Measurements from ENCODE around the gene PI16. TPM values are rescaled to one million over a fixed set of nuclear protein-coding genes. Genes with fewer than 3 reads are reported as not detected.
"Not testable (repeated sequence)": the region's sequence is repeated elsewhere in the genome, so short reads cannot be mapped to it uniquely, and the experiment has no call there.

Gene PI16
- total and polyA plus RNA-seq, 4 donors, result 0.12 to 0.25 (median 0.24) TPM; not detected in 1

- no peaks in the 10 kb centered on the region for H3K36me3 ChIP-seq (ENCODE audit: control insufficient read depth in 4 of 4, insufficient read depth in 3 of 4, low read depth in 1 of 4, low read length in 3 of 4)
- no peak overlapping the region for H3K27ac ChIP-seq (ENCODE audit: low read depth in 1 of 2, low read length in 2 of 2)
- no peaks in the 10 kb centered on the region for H3K9me3 ChIP-seq (ENCODE audit: control insufficient read depth in 4 of 4, low read length in 3 of 4)
- no peak overlapping the region for H3K9ac ChIP-seq (ENCODE audit: low read depth in 1 of 2, low read length in 2 of 2)
- TF ChIP-seq YY1 (IDR thresholded peaks at IDR 0.05) (no peak), HNF4G (IDR thresholded peaks at IDR 0.05) (no peak), EGR1 (IDR thresholded peaks at IDR 0.05; ENCODE audit: low read depth in 2 of 2) (no peak), GABPA (IDR thresholded peaks at IDR 0.05 in 1 of 2, conservative IDR thresholded peaks at IDR 0.05 in 1 of 2) (no peak), FOXA1 (IDR thresholded peaks at IDR 0.05) (no peak), FOXA2 (IDR thresholded peaks at IDR 0.05) (no peak)
- TF ChIP-seq, protein P1, sequence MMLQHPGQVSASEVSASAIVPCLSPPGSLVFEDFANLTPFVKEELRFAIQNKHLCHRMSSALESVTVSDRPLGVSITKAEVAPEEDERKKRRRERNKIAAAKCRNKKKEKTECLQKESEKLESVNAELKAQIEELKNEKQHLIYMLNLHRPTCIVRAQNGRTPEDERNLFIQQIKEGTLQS (IDR thresholded peaks at IDR 0.05), result no peak
- TF ChIP-seq, protein P2, sequence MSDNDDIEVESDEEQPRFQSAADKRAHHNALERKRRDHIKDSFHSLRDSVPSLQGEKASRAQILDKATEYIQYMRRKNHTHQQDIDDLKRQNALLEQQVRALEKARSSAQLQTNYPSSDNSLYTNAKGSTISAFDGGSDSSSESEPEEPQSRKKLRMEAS (IDR thresholded peaks at IDR 0.05), result no peak
- TF ChIP-seq, protein P3, sequence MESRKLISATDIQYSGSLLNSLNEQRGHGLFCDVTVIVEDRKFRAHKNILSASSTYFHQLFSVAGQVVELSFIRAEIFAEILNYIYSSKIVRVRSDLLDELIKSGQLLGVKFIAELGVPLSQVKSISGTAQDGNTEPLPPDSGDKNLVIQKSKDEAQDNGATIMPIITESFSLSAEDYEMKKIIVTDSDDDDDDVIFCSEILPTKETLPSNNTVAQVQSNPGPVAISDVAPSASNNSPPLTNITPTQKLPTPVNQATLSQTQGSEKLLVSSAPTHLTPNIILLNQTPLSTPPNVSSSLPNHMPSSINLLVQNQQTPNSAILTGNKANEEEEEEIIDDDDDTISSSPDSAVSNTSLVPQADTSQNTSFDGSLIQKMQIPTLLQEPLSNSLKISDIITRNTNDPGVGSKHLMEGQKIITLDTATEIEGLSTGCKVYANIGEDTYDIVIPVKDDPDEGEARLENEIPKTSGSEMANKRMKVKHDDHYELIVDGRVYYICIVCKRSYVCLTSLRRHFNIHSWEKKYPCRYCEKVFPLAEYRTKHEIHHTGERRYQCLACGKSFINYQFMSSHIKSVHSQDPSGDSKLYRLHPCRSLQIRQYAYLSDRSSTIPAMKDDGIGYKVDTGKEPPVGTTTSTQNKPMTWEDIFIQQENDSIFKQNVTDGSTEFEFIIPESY (IDR thresholded peaks at IDR 0.05), result no peak
- 79% methylated on average over 6 of the region's 6 CpGs for WGBS
- H3K4me1 ChIP-seq (ENCODE audit: control insufficient read depth in 4 of 4, insufficient read depth in 4 of 4, low read length in 3 of 4), result peaks cover 6 to 22% (median 13%) of the 10 kb centered on the region in 4 donors
- DNase-seq (ENCODE audit: low spot score), result no peak
- no peak overlapping the region for H3K4me3 ChIP-seq (ENCODE audit: low read depth in 1 of 3, low read length in 3 of 3)
- H3K27me3 ChIP-seq (ENCODE audit: control insufficient read depth in 4 of 4, insufficient read depth in 4 of 4, low read length in 3 of 4), result no peaks in the 10 kb centered on the region
Observed at GRCh38 chr6:36989264-36989663, 34.7 kb downstream of the PI16 start.

DNA sequence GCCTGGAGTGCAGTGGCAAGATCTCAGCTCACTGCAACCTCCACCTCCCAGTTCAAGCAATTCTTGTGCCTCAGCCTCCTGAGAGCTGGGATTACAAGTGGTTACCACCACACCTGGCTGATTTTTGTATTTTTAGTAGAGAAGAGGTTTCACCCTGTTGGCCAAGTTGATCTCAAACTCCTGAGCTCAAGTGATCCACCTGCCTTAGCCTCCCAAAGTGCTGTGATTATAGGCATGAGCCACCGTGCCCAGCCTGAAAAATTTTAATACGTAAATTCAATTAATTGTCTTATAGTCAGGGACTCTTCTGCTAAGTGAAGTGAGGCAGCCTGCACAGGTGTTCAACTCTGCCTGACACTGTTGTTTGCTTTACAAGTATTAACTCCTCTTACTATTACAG, 35.9 kb downstream of the PI16 start:
- not testable (repeated sequence) for H3K9ac ChIP-seq (ENCODE audit: low read depth in 1 of 2, low read length in 2 of 2); DNase-seq (ENCODE audit: low spot score); H3K27me3 ChIP-seq (ENCODE audit: control insufficient read depth in 4 of 4, insufficient read depth in 4 of 4, low read length in 3 of 4); H3K4me3 ChIP-seq (ENCODE audit: low read depth in 1 of 3, low read length in 3 of 3); H3K36me3 ChIP-seq (ENCODE audit: control insufficient read depth in 4 of 4, insufficient read depth in 3 of 4, low read depth in 1 of 4, low read length in 3 of 4); H3K9me3 ChIP-seq (ENCODE audit: control insufficient read depth in 4 of 4, low read length in 3 of 4); H3K27ac ChIP-seq (ENCODE audit: low read depth in 1 of 2, low read length in 2 of 2)
- 88% methylated on average over 2 of the region's 2 CpGs for WGBS
- peaks cover 1 to 10% (median 4%) of the 10 kb centered on the region in 4 donors for H3K4me1 ChIP-seq (ENCODE audit: control insufficient read depth in 4 of 4, insufficient read depth in 4 of 4, low read length in 3 of 4)

DNA sequence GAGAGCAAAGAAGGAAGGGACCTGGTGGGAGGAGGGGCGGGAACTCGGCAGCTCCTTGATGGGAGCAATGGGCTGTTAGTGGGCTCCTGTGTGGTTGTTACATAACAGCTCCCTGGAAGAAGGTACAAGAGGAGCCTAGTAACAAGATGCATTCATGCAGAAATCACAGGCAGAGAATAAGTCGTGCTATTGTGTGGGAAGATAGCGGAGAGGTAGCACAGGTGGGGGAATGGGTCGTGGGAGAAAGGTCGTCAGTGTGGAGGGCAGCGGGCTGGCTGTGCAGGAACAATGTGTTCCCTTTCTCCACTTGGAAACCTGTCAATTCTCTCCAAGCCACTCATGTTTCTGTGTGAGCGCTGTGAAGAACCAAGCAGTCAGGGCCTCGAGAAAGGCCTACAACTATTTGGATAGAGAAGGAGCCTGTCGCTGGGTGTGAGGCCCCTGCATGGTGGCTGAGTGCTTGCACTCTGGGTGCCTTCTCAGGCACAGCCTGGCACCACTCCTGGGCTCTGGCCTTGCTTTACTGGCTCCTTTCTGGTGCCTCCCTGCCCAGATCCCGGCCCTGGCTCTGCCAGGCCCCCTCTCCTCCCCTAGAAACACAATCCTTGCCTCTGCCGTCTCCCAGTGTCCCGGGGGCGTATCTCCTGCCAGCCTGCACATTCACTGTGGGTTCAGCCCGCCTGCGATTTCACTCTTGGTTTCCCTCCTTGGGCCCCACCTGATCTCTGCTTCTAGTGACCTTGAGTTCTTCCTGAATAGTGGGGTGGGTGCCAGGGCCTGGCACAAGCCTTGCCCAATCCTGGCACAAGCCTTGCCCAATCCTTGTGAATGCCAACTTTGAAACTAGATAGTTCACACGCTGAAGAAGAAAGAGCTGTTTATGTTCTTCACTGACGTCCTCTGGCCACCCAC, 43.5 kb downstream of the PI16 start:
- H3K4me1 ChIP-seq (ENCODE audit: control insufficient read depth in 4 of 4, insufficient read depth in 4 of 4, low read length in 3 of 4), result peaks cover 0 to 12% (median 7%) of the 10 kb centered on the region in 4 donors
- no peaks in the 10 kb centered on the region for H3K27me3 ChIP-seq (ENCODE audit: control insufficient read depth in 4 of 4, insufficient read depth in 4 of 4, low read length in 3 of 4)
- no peak overlapping the region for H3K4me3 ChIP-seq (ENCODE audit: low read depth in 1 of 3, low read length in 3 of 3)
- no peak for DNase-seq (ENCODE audit: low spot score)
- no peaks in the 10 kb centered on the region for H3K36me3 ChIP-seq (ENCODE audit: control insufficient read depth in 4 of 4, insufficient read depth in 3 of 4, low read depth in 1 of 4, low read length in 3 of 4)
- 68% methylated on average over 18 of the region's 18 CpGs for WGBS
- peak overlapping the region in 1 of 2 donors; percentile 50 for H3K27ac ChIP-seq (ENCODE audit: low read depth in 1 of 2, low read length in 2 of 2)
- no peak overlapping the region for H3K9ac ChIP-seq (ENCODE audit: low read depth in 1 of 2, low read length in 2 of 2)
- no peaks in the 10 kb centered on the region for H3K9me3 ChIP-seq (ENCODE audit: control insufficient read depth in 4 of 4, low read length in 3 of 4)
- TF ChIP-seq SP1 (IDR thresholded peaks at IDR 0.05) (no peak), FOXA1 (IDR thresholded peaks at IDR 0.05) (no peak), RXRA (IDR thresholded peaks at IDR 0.05) (no peak), NR2F2 (IDR thresholded peaks at IDR 0.05) (no peak), HNF4G (IDR thresholded peaks at IDR 0.05) (no peak), FOXA2 (IDR thresholded peaks at IDR 0.05) (no peak), JUND (IDR thresholded peaks at IDR 0.05) (no peak), HNF4A (conservative IDR thresholded peaks at IDR 0.05) (no peak), YY1 (IDR thresholded peaks at IDR 0.05) (no peak), TAF1 (conservative IDR thresholded peaks at IDR 0.05) (no peak)
- TF ChIP-seq, protein P1 (IDR thresholded peaks at IDR 0.05), result no peak
- TF ChIP-seq, protein P3 (IDR thresholded peaks at IDR 0.05), result no peak
- TF ChIP-seq, protein P4, sequence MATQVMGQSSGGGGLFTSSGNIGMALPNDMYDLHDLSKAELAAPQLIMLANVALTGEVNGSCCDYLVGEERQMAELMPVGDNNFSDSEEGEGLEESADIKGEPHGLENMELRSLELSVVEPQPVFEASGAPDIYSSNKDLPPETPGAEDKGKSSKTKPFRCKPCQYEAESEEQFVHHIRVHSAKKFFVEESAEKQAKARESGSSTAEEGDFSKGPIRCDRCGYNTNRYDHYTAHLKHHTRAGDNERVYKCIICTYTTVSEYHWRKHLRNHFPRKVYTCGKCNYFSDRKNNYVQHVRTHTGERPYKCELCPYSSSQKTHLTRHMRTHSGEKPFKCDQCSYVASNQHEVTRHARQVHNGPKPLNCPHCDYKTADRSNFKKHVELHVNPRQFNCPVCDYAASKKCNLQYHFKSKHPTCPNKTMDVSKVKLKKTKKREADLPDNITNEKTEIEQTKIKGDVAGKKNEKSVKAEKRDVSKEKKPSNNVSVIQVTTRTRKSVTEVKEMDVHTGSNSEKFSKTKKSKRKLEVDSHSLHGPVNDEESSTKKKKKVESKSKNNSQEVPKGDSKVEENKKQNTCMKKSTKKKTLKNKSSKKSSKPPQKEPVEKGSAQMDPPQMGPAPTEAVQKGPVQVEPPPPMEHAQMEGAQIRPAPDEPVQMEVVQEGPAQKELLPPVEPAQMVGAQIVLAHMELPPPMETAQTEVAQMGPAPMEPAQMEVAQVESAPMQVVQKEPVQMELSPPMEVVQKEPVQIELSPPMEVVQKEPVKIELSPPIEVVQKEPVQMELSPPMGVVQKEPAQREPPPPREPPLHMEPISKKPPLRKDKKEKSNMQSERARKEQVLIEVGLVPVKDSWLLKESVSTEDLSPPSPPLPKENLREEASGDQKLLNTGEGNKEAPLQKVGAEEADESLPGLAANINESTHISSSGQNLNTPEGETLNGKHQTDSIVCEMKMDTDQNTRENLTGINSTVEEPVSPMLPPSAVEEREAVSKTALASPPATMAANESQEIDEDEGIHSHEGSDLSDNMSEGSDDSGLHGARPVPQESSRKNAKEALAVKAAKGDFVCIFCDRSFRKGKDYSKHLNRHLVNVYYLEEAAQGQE (IDR thresholded peaks at IDR 0.05), result no peak
